ENCODE measurements around the gene NRP1.

NRP1 gene

DNA sequence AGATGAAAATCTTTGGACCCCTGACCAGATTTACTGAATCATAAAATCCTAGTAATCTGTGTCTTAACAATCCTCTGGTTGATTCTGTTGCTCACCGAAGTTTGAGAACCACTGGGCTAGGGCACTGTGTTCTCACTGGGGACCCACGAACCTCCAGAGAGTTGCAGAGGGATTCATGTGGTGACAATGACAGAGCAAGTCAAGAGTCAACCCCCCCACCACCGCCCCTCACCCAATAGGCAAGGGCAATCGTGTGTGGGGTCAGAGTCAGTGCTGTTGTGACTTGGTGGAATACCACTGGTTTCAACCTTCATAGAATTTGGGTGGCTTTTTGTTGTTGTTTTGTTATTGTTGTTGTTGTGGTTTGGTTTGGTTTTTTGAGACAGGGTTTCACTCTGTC lies 23.5 kb upstream of the NRP1 start:
- no peaks in the 10 kb centered on the region for H3K9me3 ChIP-seq
- H3K27ac ChIP-seq, result no peak overlapping the region
- no peaks in the 10 kb centered on the region for H3K4me1 ChIP-seq (ENCODE audit: control insufficient read depth in 1 of 2, insufficient read depth in 1 of 2, low read depth in 1 of 2, low read length in 1 of 2)
- H3K27me3 ChIP-seq, result no peaks in the 10 kb centered on the region
- no peak overlapping the region for H3K4me3 ChIP-seq (ENCODE audit: low read depth in 1 of 2, low read length in 1 of 2)
- H3K36me3 ChIP-seq, result no peaks in the 10 kb centered on the region
- TF ChIP-seq, protein P1, sequence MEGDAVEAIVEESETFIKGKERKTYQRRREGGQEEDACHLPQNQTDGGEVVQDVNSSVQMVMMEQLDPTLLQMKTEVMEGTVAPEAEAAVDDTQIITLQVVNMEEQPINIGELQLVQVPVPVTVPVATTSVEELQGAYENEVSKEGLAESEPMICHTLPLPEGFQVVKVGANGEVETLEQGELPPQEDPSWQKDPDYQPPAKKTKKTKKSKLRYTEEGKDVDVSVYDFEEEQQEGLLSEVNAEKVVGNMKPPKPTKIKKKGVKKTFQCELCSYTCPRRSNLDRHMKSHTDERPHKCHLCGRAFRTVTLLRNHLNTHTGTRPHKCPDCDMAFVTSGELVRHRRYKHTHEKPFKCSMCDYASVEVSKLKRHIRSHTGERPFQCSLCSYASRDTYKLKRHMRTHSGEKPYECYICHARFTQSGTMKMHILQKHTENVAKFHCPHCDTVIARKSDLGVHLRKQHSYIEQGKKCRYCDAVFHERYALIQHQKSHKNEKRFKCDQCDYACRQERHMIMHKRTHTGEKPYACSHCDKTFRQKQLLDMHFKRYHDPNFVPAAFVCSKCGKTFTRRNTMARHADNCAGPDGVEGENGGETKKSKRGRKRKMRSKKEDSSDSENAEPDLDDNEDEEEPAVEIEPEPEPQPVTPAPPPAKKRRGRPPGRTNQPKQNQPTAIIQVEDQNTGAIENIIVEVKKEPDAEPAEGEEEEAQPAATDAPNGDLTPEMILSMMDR (IDR thresholded peaks at IDR 0.05), result no peak

DNA sequence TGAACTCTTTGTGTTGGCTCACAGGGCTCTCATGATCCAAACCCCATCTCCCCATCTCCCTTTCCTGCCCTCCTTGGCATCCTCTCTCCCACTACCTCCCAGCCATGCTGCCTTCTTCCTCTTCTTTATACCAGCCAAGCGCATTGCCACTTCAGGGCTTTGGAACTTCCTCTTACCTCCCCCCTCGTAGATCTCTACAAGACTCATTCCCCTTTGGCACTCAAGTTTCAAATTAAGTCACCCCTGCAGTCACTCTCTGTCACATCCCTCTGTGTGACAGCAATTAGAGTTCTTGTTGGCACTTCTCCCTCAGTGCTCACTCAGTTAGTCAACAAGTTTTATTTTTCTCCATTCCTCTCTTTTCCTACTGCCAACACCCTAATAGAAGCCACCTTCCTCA lies 20.8 kb upstream of the NRP1 start:
- TF ChIP-seq, protein P1 (IDR thresholded peaks at IDR 0.05), result no peak
- no peaks in the 10 kb centered on the region for H3K9me3 ChIP-seq
- H3K27ac ChIP-seq, result no peak overlapping the region
- H3K4me1 ChIP-seq (ENCODE audit: control insufficient read depth in 1 of 2, insufficient read depth in 1 of 2, low read depth in 1 of 2, low read length in 1 of 2), result no peaks in the 10 kb centered on the region
- H3K36me3 ChIP-seq, result no peaks in the 10 kb centered on the region
- no peaks in the 10 kb centered on the region for H3K27me3 ChIP-seq
- H3K4me3 ChIP-seq (ENCODE audit: low read depth in 1 of 2, low read length in 1 of 2), result no peak overlapping the region

DNA sequence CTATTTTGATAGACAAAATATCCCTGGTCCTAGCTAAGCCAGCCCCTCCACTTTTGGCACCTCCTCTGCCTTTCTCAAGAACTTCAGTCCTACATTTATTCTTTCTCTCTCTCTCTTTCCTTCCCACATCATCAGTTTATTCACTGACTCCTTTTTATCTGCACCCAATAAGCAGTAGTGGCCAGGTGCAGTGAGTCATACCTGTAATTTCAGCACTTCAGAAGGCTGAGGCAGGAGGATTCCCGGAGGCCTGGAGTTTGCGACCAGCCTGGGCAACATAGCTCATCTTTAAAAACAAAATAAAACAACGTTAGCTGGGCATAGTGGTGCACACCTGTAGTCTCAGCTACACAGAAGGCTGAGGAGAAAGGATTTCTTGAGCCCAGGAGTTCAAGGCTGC lies 19.4 kb upstream of the NRP1 start:
- H3K9me3 ChIP-seq, result no peaks in the 10 kb centered on the region

DNA sequence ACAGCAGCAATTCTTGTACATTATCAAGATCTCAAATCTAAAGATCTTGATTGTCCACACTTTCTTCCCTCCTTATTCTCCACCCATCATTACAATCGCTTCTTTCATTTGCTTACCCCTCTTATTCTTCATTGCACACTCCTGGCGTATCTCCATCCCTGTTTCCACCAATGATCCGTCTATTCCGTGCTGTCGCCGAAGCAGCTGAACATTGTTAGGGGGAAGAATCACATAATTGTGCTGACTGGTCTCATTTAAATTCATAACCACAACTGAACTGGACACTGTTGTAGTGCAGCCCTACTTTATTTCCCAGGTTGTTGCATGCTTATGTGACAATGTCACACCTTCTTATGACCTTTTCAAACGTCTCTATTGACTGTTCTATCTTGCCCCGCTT lies 18.9 kb upstream of the NRP1 start:
- TF ChIP-seq, protein P1 (IDR thresholded peaks at IDR 0.05), result no peak
- Histone ChIP-seq H3K4me1 (ENCODE audit: control insufficient read depth in 1 of 2, insufficient read depth in 1 of 2, low read depth in 1 of 2, low read length in 1 of 2) (no peaks in the 10 kb centered on the region), H3K9me3 (no peaks in the 10 kb centered on the region), H3K27me3 (no peaks in the 10 kb centered on the region), H3K4me3 (ENCODE audit: low read depth in 1 of 2, low read length in 1 of 2) (no peak overlapping the region), H3K27ac (no peak overlapping the region), H3K36me3 (no peaks in the 10 kb centered on the region)

More for the DNA sequence above, 19.4 kb upstream of the NRP1 start:
- TF ChIP-seq, protein P1 (IDR thresholded peaks at IDR 0.05), result no peak
- no peaks in the 10 kb centered on the region for H3K36me3 ChIP-seq
- H3K4me3 ChIP-seq (ENCODE audit: low read depth in 1 of 2, low read length in 1 of 2), result no peak overlapping the region
- no peak overlapping the region for H3K27ac ChIP-seq
- no peaks in the 10 kb centered on the region for H3K27me3 ChIP-seq
- no peaks in the 10 kb centered on the region for H3K4me1 ChIP-seq (ENCODE audit: control insufficient read depth in 1 of 2, insufficient read depth in 1 of 2, low read depth in 1 of 2, low read length in 1 of 2)

DNA sequence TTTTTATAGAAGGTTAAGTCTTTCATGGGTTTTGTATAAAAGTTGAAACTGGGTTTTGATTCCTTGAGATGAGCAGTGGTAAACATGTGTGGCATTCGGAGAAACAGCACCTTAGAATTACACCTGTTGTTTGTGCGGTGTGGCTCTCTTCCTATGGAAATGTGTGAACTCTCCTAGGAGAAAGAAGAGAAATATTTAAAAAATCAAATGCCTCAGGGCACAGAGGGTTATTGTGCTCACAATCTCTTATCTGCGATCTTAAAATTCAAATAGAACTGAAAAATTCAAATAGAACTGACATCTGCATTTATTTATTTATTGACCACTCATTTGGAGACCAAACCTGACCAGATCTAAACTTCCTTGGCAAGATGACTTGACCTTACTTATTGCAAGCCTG lies 18.1 kb upstream of the NRP1 start:
- TF ChIP-seq, protein P1 (IDR thresholded peaks at IDR 0.05), result no peak
- H3K9me3 ChIP-seq, result no peaks in the 10 kb centered on the region
- no peaks in the 10 kb centered on the region for H3K27me3 ChIP-seq
- no peak overlapping the region for H3K27ac ChIP-seq
- H3K4me1 ChIP-seq (ENCODE audit: control insufficient read depth in 1 of 2, insufficient read depth in 1 of 2, low read depth in 1 of 2, low read length in 1 of 2), result no peaks in the 10 kb centered on the region
- H3K4me3 ChIP-seq (ENCODE audit: low read depth in 1 of 2, low read length in 1 of 2), result no peak overlapping the region
- no peaks in the 10 kb centered on the region for H3K36me3 ChIP-seq

DNA sequence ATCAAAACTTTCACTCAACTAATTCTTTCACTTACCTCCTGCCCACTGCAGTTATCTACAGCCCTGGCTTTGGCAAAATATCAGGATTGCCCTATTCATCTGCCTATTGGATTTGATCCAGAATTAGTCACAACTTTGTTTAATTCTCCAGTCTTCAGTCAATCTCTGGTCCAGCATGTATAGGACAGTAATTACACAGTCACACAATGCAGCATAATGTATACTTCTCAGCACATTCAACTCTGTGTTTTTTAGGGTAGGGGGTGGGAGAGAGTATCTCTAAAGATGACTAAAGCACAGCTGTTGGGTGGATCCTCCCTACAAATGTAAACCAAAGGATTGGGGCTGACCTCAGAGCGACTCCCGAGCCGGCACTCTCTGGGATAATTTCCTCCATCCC lies 17.7 kb upstream of the NRP1 start:
- Histone ChIP-seq H3K4me1 (ENCODE audit: control insufficient read depth in 1 of 2, insufficient read depth in 1 of 2, low read depth in 1 of 2, low read length in 1 of 2) (no peaks in the 10 kb centered on the region), H3K4me3 (ENCODE audit: low read depth in 1 of 2, low read length in 1 of 2) (no peak overlapping the region), H3K27me3 (no peaks in the 10 kb centered on the region), H3K9me3 (no peaks in the 10 kb centered on the region), H3K36me3 (no peaks in the 10 kb centered on the region), H3K27ac (no peak overlapping the region)
- TF ChIP-seq, protein P1 (IDR thresholded peaks at IDR 0.05), result no peak

Data from neutrophil (primary cell).